Testis (tissue), 3 donors: ENCODE results near the gene HAAO. TPM values are rescaled to one million over a fixed set of nuclear protein-coding genes. Genes with fewer than 3 reads are reported as not detected.
A peak's percentile ranks its signal among the peaks of the same experiment; 100 is the strongest.

Experiments used
- DNase-seq: peaks from one replicate; pipeline ENCODE4 v3.0.0-alpha.2; 2019
- H3K27ac ChIP-seq, 2 donors: fragments of 200-600 bp; sonication (generic); one replicate each; pipeline ENCODE4 v1.5.1; 2019
- H3K27me3 ChIP-seq: fragments of 200-600 bp; sonication (generic); one replicate; pipeline ENCODE4 v1.5.1; 2019
- H3K36me3 ChIP-seq: fragments of 200-600 bp; sonication (generic); one replicate; pipeline ENCODE4 v1.5.1; 2017; ENCODE audit warnings: low read depth; ENCODE audit errors: missing control alignments
- H3K4me1 ChIP-seq: fragments of 200-600 bp; sonication (generic); one replicate; pipeline ENCODE4 v1.5.1; 2019
- H3K4me3 ChIP-seq, 2 donors: fragments of 200-600 bp; sonication (generic); one replicate each; pipeline ENCODE4 v1.5.1; 2017 to 2019
- H3K9me3 ChIP-seq: fragments of 200-600 bp; sonication (generic); one replicate; pipeline ENCODE4 v1.5.1; 2017
- POLR2A ChIP-seq: fragments of 450-650 bp; IDR thresholded peaks from one replicate; pipeline ENCODE4 v1.6.1; 2017; ENCODE audit warnings: antibody characterized with exemption, mild to moderate bottlenecking, moderate library complexity
- WGBS, 2 donors: methylation state at CpG; one replicate each; pipeline ENCODE4 v1.1.5; 2018; 5-methylcytosine and 5-hydroxymethylcytosine counted together
- intact Hi-C: fragments of 100-400 bp; cut with DNase I; formaldehyde crosslinking; loops from one replicate; pipeline ENCODE4 v1.15.1; 2023; ENCODE audit warnings: low total_unique reads
- polyA plus RNA-seq: library from polyadenylated mRNA; stranded (reverse); fragments of 350-450 nt; fragmentation: Illumina TruSeq; extraction: RNeasy Lipid Tissue Mini Kit (QIAGEN cat#74804); gene quantifications from one replicate; pipeline ENCODE4 v1.2.3, GENCODE V29; 2014; ENCODE audit warnings: low read depth, low replicate concordance; ENCODE audit not compliant: insufficient read depth
- total RNA-seq, 2 donors: library from RNA; depleted of rRNA; stranded (reverse); fragments of >200 nt; gene quantifications; one replicate each; pipeline ENCODE4 v1.2.3, GENCODE V29; 2016
- TF ChIP-seq, protein P1 (sequence below), 3 experiments: fragments of 450-650 bp in 2 of 3; fragments of 200-600 bp in 1 of 3; sonication (generic) in 1 of 3; IDR thresholded peaks; one replicate each; pipeline ENCODE4 v1.5.1; 2016 to 2019; ENCODE audit warnings: antibody characterized with exemption in 3 of 3, mild to moderate bottlenecking in 2 of 3, moderate library complexity in 1 of 3

HAAO gene
- total and polyA plus RNA-seq, 3 donors from 2014 or later: 3.2 to 6.0 (median 5.3) TPM

DNA sequence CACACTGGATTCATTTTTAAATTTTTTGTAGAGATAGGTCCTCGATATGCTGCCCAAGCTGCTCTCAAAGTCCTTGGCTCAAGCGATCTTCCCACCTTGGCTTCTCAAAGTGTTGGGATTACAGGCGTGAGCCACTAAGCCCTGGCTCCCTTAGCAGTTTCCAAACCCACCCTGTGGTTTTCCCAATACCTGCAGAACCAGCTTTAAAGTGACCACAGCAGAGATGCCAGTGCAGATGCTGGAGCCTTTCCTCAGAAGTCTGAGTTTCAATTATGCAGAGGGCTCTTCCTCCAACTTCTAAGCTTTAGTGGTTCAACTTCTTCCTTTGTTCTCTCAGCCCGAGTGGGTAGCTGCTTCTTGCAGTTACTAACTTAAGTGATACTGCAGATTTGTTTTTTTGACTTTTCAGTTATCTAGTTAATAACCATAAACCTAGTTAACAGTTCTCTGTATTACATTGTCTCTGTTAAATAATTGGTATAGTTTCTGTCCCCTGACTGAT, 8.1 kb upstream of the HAAO start:
- no peak overlapping the region for H3K27ac ChIP-seq

DNA sequence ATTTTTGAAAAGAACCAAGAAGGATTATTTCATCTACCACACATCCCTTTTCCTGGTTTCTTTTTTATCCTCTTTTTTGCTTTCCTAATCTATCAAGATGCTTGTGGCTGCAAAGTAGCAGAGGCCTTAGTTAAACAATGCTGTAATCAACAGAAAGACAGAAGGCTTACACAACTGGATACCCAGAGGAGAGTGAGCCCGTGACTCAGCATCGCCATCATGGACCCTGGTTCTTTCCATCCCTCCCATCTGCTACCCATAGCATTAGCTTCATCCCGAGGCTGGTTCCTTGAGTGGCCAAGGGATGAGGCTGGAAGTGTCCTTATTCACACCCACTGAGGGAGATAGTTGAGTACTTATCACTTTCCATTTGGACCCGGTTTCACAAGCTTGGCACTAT, 7.5 kb upstream of the HAAO start:
- DNase-seq: no peak
- TF ChIP-seq, protein P1, sequence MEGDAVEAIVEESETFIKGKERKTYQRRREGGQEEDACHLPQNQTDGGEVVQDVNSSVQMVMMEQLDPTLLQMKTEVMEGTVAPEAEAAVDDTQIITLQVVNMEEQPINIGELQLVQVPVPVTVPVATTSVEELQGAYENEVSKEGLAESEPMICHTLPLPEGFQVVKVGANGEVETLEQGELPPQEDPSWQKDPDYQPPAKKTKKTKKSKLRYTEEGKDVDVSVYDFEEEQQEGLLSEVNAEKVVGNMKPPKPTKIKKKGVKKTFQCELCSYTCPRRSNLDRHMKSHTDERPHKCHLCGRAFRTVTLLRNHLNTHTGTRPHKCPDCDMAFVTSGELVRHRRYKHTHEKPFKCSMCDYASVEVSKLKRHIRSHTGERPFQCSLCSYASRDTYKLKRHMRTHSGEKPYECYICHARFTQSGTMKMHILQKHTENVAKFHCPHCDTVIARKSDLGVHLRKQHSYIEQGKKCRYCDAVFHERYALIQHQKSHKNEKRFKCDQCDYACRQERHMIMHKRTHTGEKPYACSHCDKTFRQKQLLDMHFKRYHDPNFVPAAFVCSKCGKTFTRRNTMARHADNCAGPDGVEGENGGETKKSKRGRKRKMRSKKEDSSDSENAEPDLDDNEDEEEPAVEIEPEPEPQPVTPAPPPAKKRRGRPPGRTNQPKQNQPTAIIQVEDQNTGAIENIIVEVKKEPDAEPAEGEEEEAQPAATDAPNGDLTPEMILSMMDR (IDR thresholded peaks at IDR 0.05): no peak
- no peak for TF ChIP-seq POLR2A
- intact Hi-C loops: no loop called here
- Histone ChIP-seq H3K36me3 (no peaks in the 10 kb centered on the region), H3K4me1 (no peaks in the 10 kb centered on the region), H3K27me3 (no peaks in the 10 kb centered on the region), H3K4me3 (no peak overlapping the region), H3K27ac (no peak overlapping the region), H3K9me3 (no peaks in the 10 kb centered on the region)
- 71 to 90% methylated on average over 4 of the region's 4 CpGs for WGBS, 2 donors

More for the DNA sequence above, 8.1 kb upstream of the HAAO start:
- Histone ChIP-seq H3K4me3 (no peak overlapping the region), H3K36me3 (no peaks in the 10 kb centered on the region), H3K27me3 (no peaks in the 10 kb centered on the region), H3K4me1 (no peaks in the 10 kb centered on the region), H3K9me3 (no peaks in the 10 kb centered on the region)
- TF ChIP-seq, protein P1 (IDR thresholded peaks at IDR 0.05): no peak
- TF ChIP-seq POLR2A: no peak
- DNase-seq: no peak
- intact Hi-C loops: no loop called here
- 71 to 91% methylated on average over 4 of the region's 4 CpGs for WGBS, 2 donors

GRCh38 chr2:42797281-42797680, 4.9 kb upstream of the HAAO start:
- H3K27me3 ChIP-seq: no peaks in the 10 kb centered on the region
- H3K4me1 ChIP-seq: peaks cover 7% of the 10 kb centered on the region
- intact Hi-C loops: no loop called here
- 79 to 80% methylated on average over 6 of the region's 6 CpGs for WGBS, 2 donors
- TF ChIP-seq, protein P1 (IDR thresholded peaks at IDR 0.05): no peak
- TF ChIP-seq POLR2A: no peak
- H3K36me3 ChIP-seq: no peaks in the 10 kb centered on the region
- H3K9me3 ChIP-seq: no peaks in the 10 kb centered on the region
- no peak overlapping the region for H3K4me3 ChIP-seq
- H3K27ac ChIP-seq: peak overlapping the region in 1 of 2 donors; percentile 77
- no peak for DNase-seq

GRCh38 chr2:42796427-42797248, 4.3 kb upstream of the HAAO start:
- 52 to 65% methylated on average over 7 of the region's 7 CpGs for WGBS, 2 donors
- peak overlapping the region in 1 of 2 donors; percentile 77 for H3K27ac ChIP-seq

More at GRCh38 chr2:42796427-42797248, 4.3 kb upstream of the HAAO start:
- intact Hi-C loops: no loop called here
- Histone ChIP-seq H3K36me3 (no peaks in the 10 kb centered on the region), H3K27me3 (no peaks in the 10 kb centered on the region), H3K4me3 (no peak overlapping the region), H3K4me1 (peaks cover 7% of the 10 kb centered on the region), H3K9me3 (no peaks in the 10 kb centered on the region)
- DNase-seq: no peak
- no peak for TF ChIP-seq POLR2A
- TF ChIP-seq, protein P1 (IDR thresholded peaks at IDR 0.05): no peak
